Adrenal gland (tissue), 5 donors: ENCODE data around the gene MRGPRX1.
"Not testable (repeated sequence)": the region's sequence is repeated elsewhere in the genome, so short reads cannot be mapped to it uniquely, and the experiment has no call there.

ENCODE experiments used
- POLR2A ChIP-seq, 2 donors: fragments of 450-650 bp; IDR thresholded peaks; one replicate each; pipeline ENCODE4 v1.6.1; 2017; ENCODE audit warnings: antibody characterized with exemption in 2 of 2, mild to moderate bottlenecking in 2 of 2, moderate library complexity in 1 of 2
- TF ChIP-seq, protein P1 (sequence below), 6 experiments: fragments of 450-650 bp in 4 of 6; fragments of 200-600 bp in 2 of 6; sonication (generic) in 1 of 6; IDR thresholded peaks; 1 replicate in 5 of 6; 2 replicates in 1 of 6; pipeline versions ENCODE4 v1.5.1 to v1.8.0; 2016 to 2021; ENCODE audit warnings: antibody characterized with exemption in 6 of 6, mild to moderate bottlenecking in 2 of 6, moderate library complexity in 1 of 6
- donor health status: DM: no; HTN: no; CAD: no.

- TF ChIP-seq, protein P1, sequence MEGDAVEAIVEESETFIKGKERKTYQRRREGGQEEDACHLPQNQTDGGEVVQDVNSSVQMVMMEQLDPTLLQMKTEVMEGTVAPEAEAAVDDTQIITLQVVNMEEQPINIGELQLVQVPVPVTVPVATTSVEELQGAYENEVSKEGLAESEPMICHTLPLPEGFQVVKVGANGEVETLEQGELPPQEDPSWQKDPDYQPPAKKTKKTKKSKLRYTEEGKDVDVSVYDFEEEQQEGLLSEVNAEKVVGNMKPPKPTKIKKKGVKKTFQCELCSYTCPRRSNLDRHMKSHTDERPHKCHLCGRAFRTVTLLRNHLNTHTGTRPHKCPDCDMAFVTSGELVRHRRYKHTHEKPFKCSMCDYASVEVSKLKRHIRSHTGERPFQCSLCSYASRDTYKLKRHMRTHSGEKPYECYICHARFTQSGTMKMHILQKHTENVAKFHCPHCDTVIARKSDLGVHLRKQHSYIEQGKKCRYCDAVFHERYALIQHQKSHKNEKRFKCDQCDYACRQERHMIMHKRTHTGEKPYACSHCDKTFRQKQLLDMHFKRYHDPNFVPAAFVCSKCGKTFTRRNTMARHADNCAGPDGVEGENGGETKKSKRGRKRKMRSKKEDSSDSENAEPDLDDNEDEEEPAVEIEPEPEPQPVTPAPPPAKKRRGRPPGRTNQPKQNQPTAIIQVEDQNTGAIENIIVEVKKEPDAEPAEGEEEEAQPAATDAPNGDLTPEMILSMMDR (IDR thresholded peaks at IDR 0.05) = not testable (repeated sequence)
- not testable (repeated sequence) for TF ChIP-seq POLR2A (IDR thresholded peaks at IDR 0.05)
Observed at GRCh38 chr11:18925426-18925825, 13.8 kb downstream of the MRGPRX1 start.
